ENCODE data around the gene KCNMA1. TPM values are rescaled to one million over a fixed set of nuclear protein-coding genes. Genes with fewer than 3 reads are reported as not detected.
A peak's percentile ranks its signal among the peaks of the same experiment; 100 is the strongest.

KCNMA1 gene
- total and polyA plus RNA-seq, 8 donors: 2.8 to 21.1 (median 4.3) TPM

DNA sequence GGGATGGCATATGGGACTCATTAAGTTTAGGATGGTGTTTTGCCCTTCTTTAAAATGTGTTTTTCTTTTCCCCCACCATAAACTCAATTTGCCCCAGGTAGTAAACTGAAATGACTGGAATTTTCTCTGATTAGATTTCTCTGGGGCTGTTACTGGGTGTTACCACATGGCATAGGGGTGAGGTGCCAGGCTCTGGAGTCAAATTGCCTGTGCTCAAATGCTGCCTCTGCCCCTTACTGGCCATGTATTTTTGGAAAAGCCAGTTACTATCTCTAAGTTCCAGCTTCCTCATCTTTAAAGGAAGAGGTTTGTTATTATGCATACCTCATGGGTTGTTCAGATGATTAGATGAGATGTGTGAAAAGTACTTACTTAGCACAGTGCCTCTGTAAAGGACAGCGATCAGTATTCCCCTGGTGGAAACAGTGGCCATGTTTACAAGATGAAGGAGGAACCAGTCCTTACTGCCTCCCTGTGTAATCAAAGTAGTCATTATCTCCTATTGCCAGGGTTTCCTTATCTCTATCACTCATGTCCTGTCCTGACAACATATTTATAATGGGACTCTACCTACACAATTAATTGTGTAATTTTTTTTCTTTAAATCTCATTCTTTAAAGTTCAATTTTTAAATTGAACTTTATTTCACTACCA lies 352.0 kb downstream of the KCNMA1 start:
- TF ChIP-seq, protein P1, sequence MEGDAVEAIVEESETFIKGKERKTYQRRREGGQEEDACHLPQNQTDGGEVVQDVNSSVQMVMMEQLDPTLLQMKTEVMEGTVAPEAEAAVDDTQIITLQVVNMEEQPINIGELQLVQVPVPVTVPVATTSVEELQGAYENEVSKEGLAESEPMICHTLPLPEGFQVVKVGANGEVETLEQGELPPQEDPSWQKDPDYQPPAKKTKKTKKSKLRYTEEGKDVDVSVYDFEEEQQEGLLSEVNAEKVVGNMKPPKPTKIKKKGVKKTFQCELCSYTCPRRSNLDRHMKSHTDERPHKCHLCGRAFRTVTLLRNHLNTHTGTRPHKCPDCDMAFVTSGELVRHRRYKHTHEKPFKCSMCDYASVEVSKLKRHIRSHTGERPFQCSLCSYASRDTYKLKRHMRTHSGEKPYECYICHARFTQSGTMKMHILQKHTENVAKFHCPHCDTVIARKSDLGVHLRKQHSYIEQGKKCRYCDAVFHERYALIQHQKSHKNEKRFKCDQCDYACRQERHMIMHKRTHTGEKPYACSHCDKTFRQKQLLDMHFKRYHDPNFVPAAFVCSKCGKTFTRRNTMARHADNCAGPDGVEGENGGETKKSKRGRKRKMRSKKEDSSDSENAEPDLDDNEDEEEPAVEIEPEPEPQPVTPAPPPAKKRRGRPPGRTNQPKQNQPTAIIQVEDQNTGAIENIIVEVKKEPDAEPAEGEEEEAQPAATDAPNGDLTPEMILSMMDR (IDR thresholded peaks at IDR 0.05): no peak
- no peak for ATAC-seq
- no peaks in the 10 kb centered on the region for H3K9me3 ChIP-seq
- H3K27me3 ChIP-seq: peaks cover 0 to 25% of the 10 kb centered on the region in 2 donors
- no peak overlapping the region for H3K27ac ChIP-seq
- H3K4me1 ChIP-seq: no peaks in the 10 kb centered on the region
- no peaks in the 10 kb centered on the region for H3K36me3 ChIP-seq
- no peak for DNase-seq
- intact Hi-C loops (cut with DNase I): no loop called here
- H3K4me3 ChIP-seq: no peak overlapping the region

DNA sequence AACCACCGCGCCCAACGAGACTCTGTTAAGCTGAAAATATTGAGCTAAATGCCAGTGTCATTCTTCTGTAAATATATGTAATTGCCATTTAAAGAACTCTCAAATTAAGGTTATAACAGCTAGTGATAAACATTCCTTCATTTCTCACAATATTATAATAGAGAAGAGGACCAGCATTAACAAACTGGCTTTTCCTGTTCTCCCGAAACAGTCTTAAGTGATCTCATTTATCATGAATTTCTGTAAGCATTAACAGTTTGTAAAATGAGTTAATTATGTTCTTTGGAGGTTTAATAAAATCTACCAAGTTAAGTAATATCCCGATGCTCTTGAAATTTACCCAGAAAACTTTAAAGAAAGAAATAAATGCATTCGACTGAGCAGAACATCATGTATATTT lies 352.8 kb downstream of the KCNMA1 start:
- TF ChIP-seq, protein P1 (IDR thresholded peaks at IDR 0.05): no peak
- intact Hi-C loops (cut with DNase I): no loop called here
- no peak overlapping the region for H3K27ac ChIP-seq
- peaks cover 4 to 25% of the 10 kb centered on the region in 2 donors for H3K27me3 ChIP-seq
- no peaks in the 10 kb centered on the region for H3K36me3 ChIP-seq
- no peaks in the 10 kb centered on the region for H3K4me1 ChIP-seq
- ATAC-seq: no peak
- no peaks in the 10 kb centered on the region for H3K9me3 ChIP-seq
- peak in 1 of 4 donors; percentile 19 for DNase-seq
- H3K4me3 ChIP-seq: no peak overlapping the region

DNA sequence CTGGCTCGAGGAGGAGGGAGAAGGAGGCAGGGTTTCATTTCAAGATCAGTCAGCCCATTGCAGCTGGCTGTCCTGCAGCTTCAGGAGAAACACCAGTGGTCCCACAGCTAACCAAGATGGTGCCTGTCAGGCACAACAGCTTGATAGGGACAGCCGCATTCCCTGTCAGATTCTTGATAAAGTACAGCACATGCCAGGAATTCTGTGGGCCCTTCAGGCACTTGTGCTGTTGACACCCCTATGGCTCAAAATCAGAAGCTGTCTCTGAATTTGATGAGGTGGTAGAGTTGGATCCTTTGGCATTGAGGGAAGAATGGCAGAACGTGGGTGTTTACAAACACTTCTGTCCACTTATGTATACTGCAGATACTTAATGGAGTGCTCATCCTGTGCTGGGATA lies 354.3 kb downstream of the KCNMA1 start:
- no peak overlapping the region for H3K4me3 ChIP-seq
- H3K27me3 ChIP-seq: peaks cover 4 to 36% of the 10 kb centered on the region in 2 donors
- no peak overlapping the region for H3K27ac ChIP-seq
- no peaks in the 10 kb centered on the region for H3K4me1 ChIP-seq
- intact Hi-C loops (cut with DNase I): no loop called here
- TF ChIP-seq, protein P1 (IDR thresholded peaks at IDR 0.05): no peak
- ATAC-seq (no peak), DNase-seq (no peak)
- no peaks in the 10 kb centered on the region for H3K9me3 ChIP-seq
- no peaks in the 10 kb centered on the region for H3K36me3 ChIP-seq

GRCh38 chr10:77282163-77282562 lies 355.4 kb downstream of the KCNMA1 start:
- TF ChIP-seq, protein P1 (IDR thresholded peaks at IDR 0.05): no peak
- no peak for DNase-seq
- intact Hi-C loops (cut with DNase I): no loop called here
- no peak for ATAC-seq
- Histone ChIP-seq H3K4me1 (no peaks in the 10 kb centered on the region), H3K27ac (no peak overlapping the region), H3K9me3 (no peaks in the 10 kb centered on the region), H3K36me3 (no peaks in the 10 kb centered on the region), H3K4me3 (no peak overlapping the region), H3K27me3 (peaks cover 4 to 43% of the 10 kb centered on the region in 2 donors)

- intact Hi-C loops (cut with DNase I): no loop called here
- no peak overlapping the region for H3K4me3 ChIP-seq
- H3K27me3 ChIP-seq: peaks cover 4 to 43% of the 10 kb centered on the region in 2 donors
- ATAC-seq (no peak), DNase-seq (no peak)
- no peaks in the 10 kb centered on the region for H3K9me3 ChIP-seq
- no peak overlapping the region for H3K27ac ChIP-seq
- TF ChIP-seq, protein P1 (IDR thresholded peaks at IDR 0.05): no peak
- H3K4me1 ChIP-seq: no peaks in the 10 kb centered on the region
- H3K36me3 ChIP-seq: no peaks in the 10 kb centered on the region
Measured at GRCh38 chr10:77281719-77282118, 355.9 kb downstream of the KCNMA1 start.

Measured in left lung (tissue), 10 donors.